ENCODE results near the gene KLHL3.

KLHL3 gene

GRCh38 chr5:137605411-137605810 is 130.5 kb downstream of the KLHL3 start:
- no peak for DNase-seq

- DNase-seq, result no peak
Measured at GRCh38 chr5:137604348-137605095, 131.4 kb downstream of the KLHL3 start.

GRCh38 chr5:137603891-137604290 is 132.0 kb downstream of the KLHL3 start:
- DNase-seq, result no peak

- no peak for DNase-seq
Measured at GRCh38 chr5:137603356-137603755, 132.5 kb downstream of the KLHL3 start.

GRCh38 chr5:137602721-137603273 is 133.1 kb downstream of the KLHL3 start:
- DNase-seq, result no peak

- DNase-seq, result no peak
Measured at GRCh38 chr5:137600721-137601360, 135.0 kb downstream of the KLHL3 start.

- no peak for DNase-seq
Measured at GRCh38 chr5:137599457-137599856, 136.4 kb downstream of the KLHL3 start.

GRCh38 chr5:137598399-137598798 is 137.5 kb downstream of the KLHL3 start:
- no peak for DNase-seq

- no peak for DNase-seq
Measured at GRCh38 chr5:137596941-137597340, 138.9 kb downstream of the KLHL3 start.

- DNase-seq, result no peak
Measured at GRCh38 chr5:137595396-137596079, 140.4 kb downstream of the KLHL3 start.

- no peak for DNase-seq
Measured at GRCh38 chr5:137594717-137595116, 141.2 kb downstream of the KLHL3 start.

GRCh38 chr5:137592317-137592716 is 143.6 kb downstream of the KLHL3 start:
- no peak for DNase-seq

GRCh38 chr5:137589185-137589584 is 146.7 kb downstream of the KLHL3 start:
- DNase-seq, result no peak

GRCh38 chr5:137587919-137588318 is 148.0 kb downstream of the KLHL3 start:
- DNase-seq, result no peak

- DNase-seq, result no peak
Measured at GRCh38 chr5:137584262-137584661, 151.6 kb downstream of the KLHL3 start.

GRCh38 chr5:137583129-137583528 is 152.8 kb downstream of the KLHL3 start:
- no peak for DNase-seq

GRCh38 chr5:137582218-137582617 is 153.7 kb downstream of the KLHL3 start:
- no peak for DNase-seq

- no peak for DNase-seq
Measured at GRCh38 chr5:137581776-137582175, 154.1 kb downstream of the KLHL3 start.

- no peak for DNase-seq
Measured at GRCh38 chr5:137580030-137580429, 155.9 kb downstream of the KLHL3 start.

- no peak for DNase-seq
Measured at GRCh38 chr5:137575847-137576246, 160.0 kb downstream of the KLHL3 start.

GRCh38 chr5:137575211-137575610 is 160.7 kb downstream of the KLHL3 start:
- DNase-seq, result no peak

- DNase-seq, result no peak
Measured at GRCh38 chr5:137573376-137573775, 162.5 kb downstream of the KLHL3 start.

GRCh38 chr5:137572042-137572695 is 163.7 kb downstream of the KLHL3 start:
- DNase-seq, result no peak
